Activated T-helper 1 cell treated with anti-CD3 and anti-CD28 coated beads, Interleukin-12 subunit alpha, Interleukin-12 subunit beta, Interleukin-2, Interleukin-4 antibody, amounts not matched to agents 30 ng/mL and 10 ng/mL and 1 ng/mL, durations not matched to agents 14 hours and 24 hours and 36 hours (primary cell): ENCODE measurements around the gene DHX34. TPM values are rescaled to one million over a fixed set of nuclear protein-coding genes. Genes with fewer than 3 reads are reported as not detected.
"Not testable (repeated sequence)": the region's sequence is repeated elsewhere in the genome, so short reads cannot be mapped to it uniquely, and the experiment has no call there.

ENCODE experiments used
- DNase-seq: peaks from one replicate; pipeline ENCODE4 v3.0.0; 2021; ENCODE audit warnings: low spot score
- H3K27ac Mint-ChIP-seq: one replicate; pipeline ENCODE4 v1.8.0; 2021; ENCODE audit warnings: mild to moderate bottlenecking, mixed read lengths
- H3K27me3 Mint-ChIP-seq: one replicate; pipeline ENCODE4 v1.8.0; 2022; ENCODE audit warnings: mild to moderate bottlenecking, moderate library complexity, mixed read lengths; ENCODE audit not compliant: insufficient read depth
- H3K36me3 Mint-ChIP-seq: one replicate; pipeline ENCODE4 v1.8.0; 2021; ENCODE audit warnings: low read depth, mixed read lengths
- H3K4me1 Mint-ChIP-seq: one replicate; pipeline ENCODE4 v1.8.0; 2021; ENCODE audit warnings: low read depth, mixed read lengths
- H3K4me3 Mint-ChIP-seq: one replicate; pipeline ENCODE4 v1.8.0; 2021; ENCODE audit warnings: mild to moderate bottlenecking, moderate library complexity, mixed read lengths
- H3K9me3 Mint-ChIP-seq: one replicate; pipeline ENCODE4 v1.8.0; 2021; ENCODE audit warnings: mixed read lengths
- intact Hi-C: fragments of 100-400 bp; cut with micrococcal nuclease; formaldehyde crosslinking; loops from one replicate; pipeline ENCODE4 v1.15.1; 2024
- total RNA-seq: library from RNA; stranded (reverse); gene quantifications from 2 replicates; pipeline ENCODE4 v1.2.3, GENCODE V29; 2022

Gene DHX34
- total RNA-seq, 1 donor from 2014 or later = 31.1 TPM

GRCh38 chr19:47411101-47411500 lies 62.0 kb downstream of the DHX34 start:
- Mint-ChIP-seq H3K36me3 (no peaks in the 10 kb centered on the region), H3K27me3 (peaks cover 22% of the 10 kb centered on the region), H3K27ac (no peak overlapping the region), H3K4me3 (no peak overlapping the region), H3K9me3 (no peaks in the 10 kb centered on the region), H3K4me1 (no peaks in the 10 kb centered on the region)
- intact Hi-C loops = no loop called here
- DNase-seq = no peak

- H3K9me3 Mint-ChIP-seq, H3K27ac Mint-ChIP-seq, H3K4me1 Mint-ChIP-seq, H3K36me3 Mint-ChIP-seq, DNase-seq, H3K4me3 Mint-ChIP-seq, intact Hi-C loops: not testable (repeated sequence)
- peaks cover 23% of the 10 kb centered on the region for H3K27me3 Mint-ChIP-seq
These were observed 62.6 kb downstream of the DHX34 start for GRCh38 chr19:47411696-47412095.

- DNase-seq = no peak
- intact Hi-C loops = no loop called here
- Mint-ChIP-seq H3K36me3 (no peaks in the 10 kb centered on the region), H3K9me3 (no peaks in the 10 kb centered on the region), H3K27me3 (peaks cover 40% of the 10 kb centered on the region), H3K4me1 (peaks cover 11% of the 10 kb centered on the region), H3K4me3 (no peak overlapping the region), H3K27ac (no peak overlapping the region)
These were observed 64.8 kb downstream of the DHX34 start for GRCh38 chr19:47413941-47414340.

- DNase-seq = no peak
- Mint-ChIP-seq H3K4me1 (peaks cover 11% of the 10 kb centered on the region), H3K27me3 (peaks cover 42% of the 10 kb centered on the region), H3K27ac (no peak overlapping the region), H3K36me3 (no peaks in the 10 kb centered on the region), H3K4me3 (no peak overlapping the region), H3K9me3 (no peaks in the 10 kb centered on the region)
- intact Hi-C loops = no loop called here
These were observed 65.4 kb downstream of the DHX34 start for GRCh38 chr19:47414469-47414868.

GRCh38 chr19:47415953-47416642 lies 67.0 kb downstream of the DHX34 start:
- intact Hi-C loops = no loop called here
- Mint-ChIP-seq H3K9me3 (no peaks in the 10 kb centered on the region), H3K4me1 (peaks cover 11% of the 10 kb centered on the region), H3K27ac (no peak overlapping the region), H3K27me3 (peaks cover 55% of the 10 kb centered on the region), H3K4me3 (no peak overlapping the region), H3K36me3 (no peaks in the 10 kb centered on the region)
- DNase-seq = no peak

- DNase-seq = no peak
- H3K27ac Mint-ChIP-seq = no peak overlapping the region
- peaks cover 14% of the 10 kb centered on the region for H3K4me1 Mint-ChIP-seq
- H3K4me3 Mint-ChIP-seq = no peak overlapping the region
- no peaks in the 10 kb centered on the region for H3K9me3 Mint-ChIP-seq
- H3K27me3 Mint-ChIP-seq = peaks cover 60% of the 10 kb centered on the region
- H3K36me3 Mint-ChIP-seq = peaks cover 2% of the 10 kb centered on the region
- intact Hi-C loops = no loop called here
These were observed 67.5 kb downstream of the DHX34 start for GRCh38 chr19:47416643-47416985.

- H3K27me3 Mint-ChIP-seq = peaks cover 64% of the 10 kb centered on the region
- H3K4me3 Mint-ChIP-seq = no peak overlapping the region
- DNase-seq = no peak
- peaks cover 15% of the 10 kb centered on the region for H3K4me1 Mint-ChIP-seq
- H3K9me3 Mint-ChIP-seq = no peaks in the 10 kb centered on the region
- intact Hi-C loops = no loop called here
- H3K36me3 Mint-ChIP-seq = peaks cover 2% of the 10 kb centered on the region
- H3K27ac Mint-ChIP-seq = no peak overlapping the region
These were observed 68.1 kb downstream of the DHX34 start for GRCh38 chr19:47417107-47417745.

- H3K27ac Mint-ChIP-seq = no peak overlapping the region
- H3K36me3 Mint-ChIP-seq = peaks cover 6% of the 10 kb centered on the region
- H3K9me3 Mint-ChIP-seq = no peaks in the 10 kb centered on the region
- peaks cover 72% of the 10 kb centered on the region for H3K27me3 Mint-ChIP-seq
- peaks cover 15% of the 10 kb centered on the region for H3K4me1 Mint-ChIP-seq
- H3K4me3 Mint-ChIP-seq = peak overlapping the region; percentile 41
- DNase-seq = no peak
- intact Hi-C loops = no loop called here
These were observed 68.9 kb downstream of the DHX34 start for GRCh38 chr19:47417746-47418691.

- no peak for DNase-seq
- peaks cover 7% of the 10 kb centered on the region for H3K36me3 Mint-ChIP-seq
- intact Hi-C loops = no loop called here
- H3K27ac Mint-ChIP-seq = no peak overlapping the region
- no peak overlapping the region for H3K4me3 Mint-ChIP-seq
- H3K27me3 Mint-ChIP-seq = peaks cover 75% of the 10 kb centered on the region
- H3K4me1 Mint-ChIP-seq = peaks cover 15% of the 10 kb centered on the region
- no peaks in the 10 kb centered on the region for H3K9me3 Mint-ChIP-seq
These were observed 69.5 kb downstream of the DHX34 start for GRCh38 chr19:47418692-47419029.

- DNase-seq = no peak
- intact Hi-C loops = no loop called here
- Mint-ChIP-seq H3K9me3 (no peaks in the 10 kb centered on the region), H3K27ac (no peak within 1 kb of the TSS), H3K36me3 (peaks cover 7% of the 10 kb centered on the region), H3K4me1 (peaks cover 15% of the 10 kb centered on the region), H3K27me3 (peaks cover 79% of the 10 kb centered on the region), H3K4me3 (no peak within 1 kb of the TSS)
These were observed 70.1 kb downstream of the DHX34 start, which contains the start of gene MEIS3 for GRCh38 chr19:47419030-47419783. TSS of gene MEIS3 (minus strand) at chr19:47419527. CDS start at chr19:47419081, 446 bp downstream.

GRCh38 chr19:47419789-47420188 lies 70.7 kb downstream of the DHX34 start:
- H3K4me3 Mint-ChIP-seq = no peak overlapping the region
- DNase-seq = no peak
- no peak overlapping the region for H3K27ac Mint-ChIP-seq
- intact Hi-C loops = loop anchor here (1.0 kb wide), 1 partner anchor 9 kb away; no protein-coding TSS in a partner anchor
- H3K4me1 Mint-ChIP-seq = peaks cover 15% of the 10 kb centered on the region
- peaks cover 7% of the 10 kb centered on the region for H3K36me3 Mint-ChIP-seq
- H3K9me3 Mint-ChIP-seq = no peaks in the 10 kb centered on the region
- H3K27me3 Mint-ChIP-seq = peaks cover 82% of the 10 kb centered on the region

GRCh38 chr19:47421244-47421786 lies 72.2 kb downstream of the DHX34 start:
- no peaks in the 10 kb centered on the region for H3K9me3 Mint-ChIP-seq
- DNase-seq = no peak
- peaks cover 7% of the 10 kb centered on the region for H3K36me3 Mint-ChIP-seq
- H3K4me1 Mint-ChIP-seq = peaks cover 15% of the 10 kb centered on the region
- H3K27ac Mint-ChIP-seq = no peak overlapping the region
- intact Hi-C loops = no loop called here
- no peak overlapping the region for H3K4me3 Mint-ChIP-seq
- peaks cover 80% of the 10 kb centered on the region for H3K27me3 Mint-ChIP-seq
